NCI-H2196 treated with DMSO at 0.1 percent for 48 hours (cell line): ENCODE data around the gene OLFM1.

Experiments used
- DNase-seq: peaks from one replicate; lab custom pipeline; 2025; ENCODE audit not compliant: unreplicated experiment; lab: John Stamatoyannopoulos, UW

The OLFM1 gene

GRCh38 chr9:135088348-135088978 lies 995 bp downstream of the OLFM1 start:
- no peak for DNase-seq

- DNase-seq = no peak
These were observed 1.7 kb downstream of the OLFM1 start for GRCh38 chr9:135088979-135089847.

DNA sequence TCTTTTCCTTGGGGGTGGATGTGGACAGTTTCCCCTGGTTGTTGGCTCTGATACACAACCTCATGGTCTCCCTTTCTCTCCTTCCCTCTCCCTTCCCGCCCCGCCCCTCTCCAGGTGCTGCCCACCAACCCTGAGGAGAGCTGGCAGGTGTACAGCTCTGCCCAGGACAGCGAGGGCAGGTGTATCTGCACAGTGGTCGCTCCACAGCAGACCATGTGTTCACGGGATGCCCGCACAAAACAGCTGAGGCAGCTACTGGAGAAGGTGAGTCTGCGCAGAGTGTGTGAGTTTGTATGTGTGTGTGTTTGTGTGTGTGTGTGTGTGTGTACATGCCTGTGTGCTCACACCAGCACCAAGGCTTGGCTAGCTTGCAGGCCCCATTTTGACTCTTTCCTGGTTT lies 2.6 kb downstream of the OLFM1 start:
- no peak for DNase-seq

DNA sequence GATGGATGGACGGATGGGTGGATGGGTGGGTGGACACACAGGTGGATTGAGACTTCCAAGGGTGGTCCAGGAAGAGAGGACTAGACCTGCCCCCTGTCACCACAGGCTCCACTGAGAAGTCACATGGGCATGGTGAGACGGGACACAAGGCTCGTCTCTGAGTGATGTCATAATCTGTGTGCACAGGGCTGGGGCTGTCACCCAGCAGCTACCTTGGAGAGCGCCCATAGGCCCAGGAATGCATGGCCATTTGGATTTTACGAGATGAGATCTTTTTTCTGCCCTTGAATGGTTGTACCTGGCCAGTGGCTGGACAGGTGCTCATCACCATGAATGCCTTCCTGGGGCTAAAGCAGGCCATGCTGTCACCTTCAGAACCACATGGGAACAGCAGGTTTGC lies 3.1 kb downstream of the OLFM1 start:
- DNase-seq = no peak

- DNase-seq = no peak
These were observed 4.1 kb downstream of the OLFM1 start for GRCh38 chr9:135091545-135091944.

DNA sequence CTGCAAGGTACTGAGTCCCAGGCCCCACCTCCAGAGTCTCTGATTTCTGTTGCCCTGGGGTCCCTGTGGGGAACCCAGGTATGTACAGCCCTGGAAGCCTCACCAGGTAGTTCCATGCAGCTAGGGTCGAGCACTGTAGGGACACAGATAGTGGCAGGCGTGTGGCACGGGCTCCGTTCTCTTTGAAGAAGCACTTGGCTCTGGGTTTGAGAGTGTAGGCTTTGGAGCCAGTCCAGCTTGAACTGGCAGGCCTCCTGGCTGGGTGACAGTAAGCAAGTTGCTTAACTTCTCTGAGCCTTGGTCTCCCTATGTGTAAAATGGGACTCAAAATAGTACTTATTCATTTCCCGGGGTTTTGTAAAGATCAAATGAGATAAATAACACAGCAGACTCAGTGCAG lies 5.6 kb downstream of the OLFM1 start:
- DNase-seq = no peak

- DNase-seq = no peak
These were observed 6.6 kb downstream of the OLFM1 start for GRCh38 chr9:135093911-135094584.

DNA sequence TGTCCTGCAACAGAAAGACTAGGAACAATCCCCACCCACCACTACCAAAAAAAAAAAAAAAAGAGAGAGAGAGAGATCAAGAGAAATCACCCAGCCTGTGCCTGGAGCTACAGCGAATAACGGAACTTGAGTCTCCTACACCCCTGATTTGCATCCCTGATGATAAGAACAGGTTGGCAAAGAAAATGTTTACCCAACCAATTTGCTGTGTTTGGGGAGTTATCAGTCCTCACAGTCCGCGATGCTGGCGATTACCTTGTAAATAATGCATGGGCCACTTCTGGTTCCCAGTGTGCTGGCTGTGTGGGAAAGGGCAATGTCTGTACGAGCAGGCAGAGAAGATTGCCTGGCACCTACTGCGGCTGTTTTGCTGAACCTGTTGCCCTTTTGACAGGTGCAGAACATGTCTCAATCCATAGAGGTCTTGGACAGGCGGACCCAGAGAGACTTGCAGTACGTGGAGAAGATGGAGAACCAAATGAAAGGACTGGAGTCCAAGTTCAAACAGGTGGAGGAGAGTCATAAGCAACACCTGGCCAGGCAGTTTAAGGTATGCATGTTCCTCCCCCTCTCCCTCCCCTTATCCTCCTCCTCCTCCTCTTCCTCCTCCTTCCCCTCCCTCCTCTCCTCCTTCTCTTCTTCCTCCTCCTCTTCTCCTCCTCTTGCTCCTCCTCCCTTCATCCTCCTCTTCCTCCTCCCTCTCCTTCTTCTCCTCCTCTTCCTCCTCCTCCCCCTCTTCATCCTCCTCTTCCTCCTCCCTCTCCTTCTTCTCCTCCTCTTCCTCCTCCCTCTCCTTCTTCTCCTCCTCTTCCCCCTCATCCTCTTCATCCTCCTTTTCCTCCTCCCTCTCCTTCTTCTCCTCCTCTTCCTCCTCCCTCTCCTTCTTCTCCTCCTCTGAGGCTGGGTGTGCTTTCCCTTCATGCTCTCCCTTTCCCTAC lies 8.3 kb downstream of the OLFM1 start:
- DNase-seq = no peak

- no peak for DNase-seq
These were observed 9.0 kb downstream of the OLFM1 start for GRCh38 chr9:135096408-135096895.

DNA sequence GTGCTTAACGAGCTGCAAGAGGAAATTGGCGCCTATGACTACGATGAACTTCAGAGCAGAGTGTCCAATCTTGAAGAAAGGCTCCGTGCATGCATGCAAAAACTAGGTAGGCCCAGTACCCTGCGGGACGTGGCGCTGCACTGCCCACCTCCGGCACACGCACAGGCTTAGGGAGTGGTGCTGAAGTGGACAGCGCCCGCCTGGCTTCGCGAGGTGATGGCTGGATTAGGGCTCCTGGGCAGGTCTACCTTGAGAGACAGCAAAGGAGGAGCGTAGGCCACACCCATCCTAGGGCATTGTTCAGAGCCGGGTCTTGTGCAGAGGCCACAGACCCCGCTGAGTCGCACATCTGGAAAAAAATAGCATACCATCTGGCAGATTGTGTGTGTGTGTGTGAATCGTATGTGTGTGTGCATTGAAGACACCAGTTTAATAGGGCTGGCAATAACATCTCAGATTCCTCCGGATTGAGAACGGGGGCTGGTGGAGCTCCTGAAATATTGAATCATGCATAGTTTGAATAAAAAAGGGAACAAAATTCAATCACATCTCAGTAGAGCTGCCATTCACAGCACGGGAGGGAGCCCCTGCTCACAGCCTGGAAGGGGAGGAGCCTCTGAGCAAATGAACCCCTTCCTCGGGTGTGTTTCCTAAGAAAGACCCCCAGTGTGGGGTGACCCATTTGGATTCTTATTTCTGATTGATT lies 11.1 kb downstream of the OLFM1 start:
- DNase-seq = no peak

- no peak for DNase-seq
These were observed 12.1 kb downstream of the OLFM1 start for GRCh38 chr9:135099574-135099973.

DNA sequence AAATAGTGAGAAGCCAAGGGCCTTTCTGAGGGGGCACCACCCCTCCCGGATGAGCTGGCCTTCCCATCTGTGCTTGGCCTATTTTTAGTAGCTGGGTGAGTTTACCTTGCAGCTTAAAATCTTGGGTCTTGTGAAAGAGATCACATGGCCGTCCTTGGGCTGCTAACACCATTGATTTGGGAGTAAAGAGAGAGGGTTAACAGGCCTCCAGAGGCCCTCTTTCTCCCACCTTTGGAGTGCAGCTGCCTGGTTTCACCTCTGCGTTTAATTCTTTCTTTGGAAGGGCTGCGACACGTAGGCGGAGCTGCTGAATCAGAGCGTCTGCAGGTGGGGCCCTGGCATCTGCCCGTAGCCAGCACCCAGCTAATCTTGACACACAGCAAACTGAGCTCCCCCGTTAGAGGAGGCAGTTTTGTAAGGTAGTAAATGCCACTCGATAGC lies 12.8 kb downstream of the OLFM1 start:
- no peak for DNase-seq

DNA sequence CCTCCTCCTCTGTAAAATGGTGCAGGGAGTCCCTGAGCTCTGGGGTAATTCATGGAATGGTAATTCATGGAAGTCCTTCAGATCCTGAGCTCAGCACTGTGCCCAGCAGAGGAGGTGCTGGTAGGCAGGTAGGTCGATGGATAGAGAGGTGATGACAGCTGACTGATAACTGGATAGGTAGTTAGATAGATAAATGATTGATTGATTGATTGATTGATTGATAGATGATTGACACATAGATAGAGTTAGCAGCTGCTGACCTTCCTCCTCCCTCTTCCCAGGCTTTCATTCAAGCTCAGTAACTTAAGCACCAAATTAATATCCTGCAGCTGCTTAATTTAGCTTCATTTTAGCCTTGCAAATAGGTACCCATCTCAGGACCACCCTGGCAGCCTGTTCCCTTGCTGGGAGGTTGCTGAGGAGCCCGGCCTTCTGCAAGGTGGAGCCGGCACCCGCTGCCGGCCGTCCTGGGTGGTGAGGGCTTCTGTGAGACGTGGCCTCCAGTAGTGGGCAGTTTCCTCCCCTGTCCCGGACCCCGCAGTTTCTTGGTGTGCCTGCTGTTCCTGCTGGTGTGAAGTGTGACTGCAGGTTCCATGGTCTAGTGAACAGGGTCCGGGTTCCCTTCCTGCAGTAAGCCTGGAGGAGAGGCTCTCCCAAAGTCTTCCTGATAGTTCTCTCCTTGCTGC lies 13.4 kb downstream of the OLFM1 start:
- DNase-seq = no peak

- no peak for DNase-seq
These were observed 14.0 kb downstream of the OLFM1 start for GRCh38 chr9:135101486-135101885.

DNA sequence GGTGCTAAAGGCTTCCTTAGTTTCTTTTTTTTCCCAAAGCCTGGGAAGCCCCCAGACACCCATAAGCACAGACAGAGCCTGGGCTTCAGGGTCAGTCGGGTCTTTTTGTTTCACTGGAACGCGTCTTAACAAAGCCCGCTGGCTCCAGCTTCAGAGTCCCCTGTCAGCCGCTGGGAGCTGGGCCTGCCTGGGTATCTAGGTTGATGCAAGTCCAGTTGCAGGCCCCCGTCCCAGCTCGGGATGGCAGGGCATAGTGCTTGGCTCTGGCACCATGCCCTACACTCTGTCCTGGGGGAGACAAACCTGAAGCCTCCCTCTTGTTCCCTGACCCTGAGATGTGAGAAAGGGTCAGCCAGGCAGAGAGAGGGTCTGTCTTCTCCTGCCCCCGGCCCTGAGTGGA lies 14.5 kb downstream of the OLFM1 start:
- no peak for DNase-seq

- DNase-seq = no peak
These were observed 14.9 kb downstream of the OLFM1 start for GRCh38 chr9:135102331-135102730.

DNA sequence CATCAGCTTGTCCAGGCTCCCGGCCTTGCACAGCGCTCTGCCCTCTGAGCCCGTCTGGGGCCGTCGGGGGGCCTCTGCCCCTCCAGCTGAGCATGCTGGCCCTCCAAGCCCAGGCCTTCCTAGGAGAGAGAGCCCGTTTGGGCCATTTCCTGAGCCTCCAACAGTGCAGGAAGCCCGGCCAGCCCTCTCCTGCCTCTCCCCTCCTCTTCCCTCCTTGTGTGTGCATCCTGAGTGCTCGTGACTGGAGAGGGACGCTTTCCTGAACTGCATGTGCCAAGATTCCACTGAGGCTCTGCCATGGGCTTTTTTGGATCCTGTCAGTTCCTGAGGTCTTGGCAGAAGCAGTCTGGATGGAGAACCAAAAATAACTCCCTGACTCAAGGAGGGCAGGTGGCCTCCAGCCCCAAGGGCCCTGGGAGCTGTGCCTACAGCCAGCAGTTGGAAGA lies 15.6 kb downstream of the OLFM1 start:
- no peak for DNase-seq

DNA sequence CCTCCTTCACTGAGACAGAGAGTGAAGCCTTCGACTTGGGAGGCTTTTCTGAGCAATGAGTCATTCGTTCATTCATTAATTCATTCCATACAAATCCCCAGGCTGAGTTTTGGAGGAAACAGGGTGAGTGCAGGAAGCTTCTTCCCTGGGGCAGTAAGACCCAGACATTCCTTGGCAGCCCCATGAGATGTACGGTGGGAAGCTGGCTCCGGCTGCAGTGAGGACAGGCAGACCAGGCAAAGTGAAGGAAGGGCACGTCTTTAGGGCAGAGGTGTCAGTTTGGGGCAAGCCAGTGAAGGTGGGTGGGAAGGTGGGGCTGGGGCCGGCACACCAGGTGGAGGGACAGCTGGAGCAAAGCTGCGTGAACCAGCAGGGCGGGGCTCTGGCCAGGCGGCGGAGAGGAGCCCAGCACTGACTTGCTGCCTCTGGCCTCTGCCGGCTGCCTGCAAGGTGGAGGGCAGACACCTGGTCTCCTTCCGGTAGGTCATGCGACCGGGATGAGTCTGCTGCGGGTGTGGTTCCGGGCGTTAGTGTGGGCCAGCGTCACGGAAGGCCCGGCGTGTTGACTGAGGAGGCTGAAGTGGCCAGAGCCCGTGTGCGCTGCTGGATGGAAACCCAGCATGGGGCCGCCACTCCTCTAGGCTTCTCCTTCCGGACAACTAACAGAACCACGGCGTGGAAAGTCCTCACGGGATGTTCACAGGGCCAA lies 16.6 kb downstream of the OLFM1 start:
- DNase-seq = no peak

GRCh38 chr9:135104761-135105160 lies 17.3 kb downstream of the OLFM1 start:
- no peak for DNase-seq
